GM21825 (cell line): Measurements from ENCODE around the gene CLIC4.

Experiments used
- ATAC-seq: cut with Tn5 transposase; IDR thresholded peaks from one replicate; pipeline ENCODE4 v1.9.1; 2021; ENCODE audit warnings: mild to moderate bottlenecking, moderate library complexity; ENCODE audit not compliant: unreplicated experiment

CLIC4 gene

GRCh38 chr1:24855474-24855873 is 110.2 kb downstream of the CLIC4 start:
- ATAC-seq = no peak

DNA sequence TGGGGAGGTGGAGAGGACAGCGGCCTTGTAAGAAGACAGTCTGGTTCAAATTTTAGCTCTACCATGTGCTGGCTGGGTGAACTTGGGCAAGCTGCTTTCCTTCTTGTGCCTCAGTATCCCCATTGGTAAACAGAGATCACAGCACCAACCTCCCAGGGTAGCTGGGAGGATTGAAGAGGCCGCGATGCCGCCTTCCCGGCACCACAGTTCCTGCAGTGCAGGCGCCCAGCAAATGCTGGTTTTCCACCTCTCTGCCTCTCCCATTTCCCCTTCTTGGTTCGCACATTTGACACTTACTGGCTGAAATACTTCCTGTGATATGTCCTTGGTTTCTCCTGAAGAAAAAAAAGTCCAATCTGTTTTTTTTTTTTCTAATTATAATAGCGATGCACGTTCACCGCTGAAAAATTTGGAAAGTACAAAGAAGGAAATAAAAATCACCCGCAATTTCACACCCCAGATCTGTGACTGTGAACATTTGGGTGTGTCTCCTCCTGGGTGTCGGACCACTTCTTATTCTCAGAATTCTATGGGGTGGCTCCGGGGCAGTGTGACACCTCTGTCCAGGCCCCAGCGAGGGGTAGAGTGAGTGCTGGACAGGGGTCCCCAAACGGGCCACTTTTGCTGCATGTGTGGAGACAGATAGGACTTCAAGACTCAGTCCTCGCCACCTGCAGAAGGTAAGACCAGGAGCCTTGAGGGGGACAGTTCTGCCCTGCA is 111.7 kb downstream of the CLIC4 start:
- no peak for ATAC-seq

DNA sequence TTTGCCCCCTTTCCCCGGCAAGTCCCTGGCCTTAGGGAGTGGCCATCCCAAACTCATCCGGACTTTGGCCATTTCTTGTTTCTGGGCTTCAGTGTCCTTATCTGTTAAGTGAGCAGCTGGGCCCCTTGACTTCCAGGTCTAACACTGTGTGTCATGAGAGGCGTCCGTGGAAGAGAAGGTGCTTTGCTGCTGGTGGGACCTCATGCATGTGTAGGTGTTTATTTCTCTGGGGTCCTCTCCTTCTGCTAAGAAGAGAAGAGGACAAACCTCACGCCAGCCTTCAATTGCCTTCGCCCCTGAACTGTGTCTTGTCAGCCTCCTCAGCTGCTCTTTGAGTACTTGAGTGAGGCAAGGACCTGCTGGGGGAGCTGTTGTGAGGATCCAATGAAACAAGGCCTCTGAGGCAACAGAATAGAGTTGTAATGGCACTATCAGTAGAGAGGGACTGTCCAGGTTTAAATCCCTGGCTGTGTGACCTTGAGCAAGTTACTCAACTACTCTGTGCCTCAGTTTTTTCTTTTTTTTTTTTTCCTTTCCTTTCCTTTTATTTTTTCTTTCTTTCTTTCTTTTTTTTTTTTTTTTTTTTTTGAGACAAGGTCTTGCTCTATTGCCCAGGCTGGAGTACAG is 112.4 kb downstream of the CLIC4 start:
- ATAC-seq = no peak

DNA sequence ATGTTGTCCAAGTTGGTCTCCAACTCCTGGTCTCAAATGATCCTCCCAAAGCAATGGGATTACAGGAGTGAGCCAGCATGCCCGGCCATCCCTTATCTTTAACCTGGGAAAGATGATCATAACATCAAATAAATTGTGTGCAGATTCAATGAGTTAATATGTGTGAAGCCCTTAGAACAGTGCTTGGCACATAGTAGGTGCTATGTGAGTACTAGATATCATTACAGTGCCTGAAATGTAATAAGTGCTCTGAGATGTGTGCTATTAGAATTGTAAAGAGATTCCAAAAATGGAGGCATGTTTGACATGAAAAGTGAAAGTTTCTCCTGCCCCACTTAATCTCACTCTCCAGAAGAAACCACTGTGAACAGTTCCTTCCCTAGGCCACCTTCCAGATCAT is 113.0 kb downstream of the CLIC4 start:
- ATAC-seq = no peak

- no peak for ATAC-seq
These were observed 114.1 kb downstream of the CLIC4 start for GRCh38 chr1:24859063-24860010.

GRCh38 chr1:24860841-24861240 is 115.6 kb downstream of the CLIC4 start:
- no peak for ATAC-seq

- no peak for ATAC-seq
These were observed 116.8 kb downstream of the CLIC4 start for GRCh38 chr1:24861821-24862727.

DNA sequence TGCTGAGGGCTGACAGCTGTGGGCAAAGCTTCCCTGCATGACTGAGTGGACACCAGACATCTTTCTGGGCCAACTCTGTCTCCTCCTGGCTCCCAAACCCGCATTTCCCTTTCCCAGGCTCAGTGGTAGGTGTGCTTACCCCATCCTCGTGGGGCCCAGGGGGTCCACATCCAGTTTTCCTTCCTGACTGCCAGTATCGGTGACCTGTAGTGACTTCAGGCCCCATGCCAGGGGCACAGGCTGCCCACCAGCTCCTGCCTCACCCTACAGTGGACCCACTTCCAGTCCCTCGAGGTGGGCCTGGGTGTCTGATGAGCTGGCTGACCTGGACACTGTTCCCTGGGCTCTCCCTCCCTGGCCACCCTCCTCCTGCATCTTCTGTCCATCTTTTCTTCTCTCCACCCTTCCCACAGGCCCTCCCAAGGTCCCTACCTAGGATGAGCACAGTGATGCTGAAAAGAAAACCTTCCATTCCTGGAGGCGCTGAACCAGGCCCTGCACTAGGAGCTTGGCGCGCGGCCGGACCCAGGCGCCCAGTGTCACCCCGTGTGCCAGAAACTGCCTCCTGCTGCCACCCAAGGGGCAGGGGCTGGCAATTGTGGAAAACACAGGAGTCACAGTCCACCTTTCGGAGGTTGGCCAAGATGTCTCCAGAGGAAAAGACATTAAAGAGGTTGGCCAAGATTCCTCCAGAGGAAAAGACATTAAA is 117.7 kb downstream of the CLIC4 start:
- ATAC-seq = no peak

DNA sequence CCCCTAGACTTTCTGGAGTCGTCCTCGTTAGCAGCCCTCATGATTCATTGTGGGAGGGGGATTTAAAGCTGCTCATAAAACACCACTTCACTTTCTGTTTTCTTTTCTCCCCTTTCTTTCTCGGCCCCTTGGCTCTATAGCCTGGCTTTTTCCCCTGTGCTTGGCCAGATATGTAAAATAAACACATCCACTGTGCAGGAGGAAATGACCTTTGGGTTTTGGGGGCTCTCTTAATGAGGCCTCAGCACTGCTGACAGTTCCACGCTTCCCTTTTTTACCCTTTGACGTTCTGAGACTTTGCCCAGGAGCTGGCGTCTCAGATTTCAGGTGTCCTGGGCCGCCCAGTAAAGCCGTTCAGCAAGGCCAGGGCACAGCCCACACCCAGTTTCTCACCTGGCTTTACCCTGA is 119.1 kb downstream of the CLIC4 start:
- ATAC-seq = no peak

GRCh38 chr1:24865168-24865567 is 119.9 kb downstream of the CLIC4 start:
- ATAC-seq = no peak

DNA sequence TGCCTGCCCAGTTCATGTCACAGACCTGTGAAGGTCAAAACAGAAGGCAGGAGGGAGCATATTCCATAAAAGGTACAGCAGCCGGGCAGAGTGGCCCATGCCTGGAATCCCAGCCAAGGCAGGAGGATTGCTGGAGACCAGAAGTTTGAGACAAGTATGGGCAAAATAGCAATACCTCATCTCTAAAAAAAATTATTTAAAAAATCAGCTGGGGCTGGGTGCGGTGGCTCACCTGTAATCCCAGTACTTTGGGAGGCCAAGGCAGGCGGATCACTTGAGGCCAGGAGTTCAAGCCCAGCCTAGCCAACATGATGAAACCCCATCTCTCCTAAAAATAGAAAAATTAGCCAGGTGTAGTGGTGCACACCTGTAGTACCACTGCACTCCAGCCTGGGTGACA is 120.3 kb downstream of the CLIC4 start:
- ATAC-seq = no peak

- no peak for ATAC-seq
These were observed 121.2 kb downstream of the CLIC4 start for GRCh38 chr1:24866211-24867083.

DNA sequence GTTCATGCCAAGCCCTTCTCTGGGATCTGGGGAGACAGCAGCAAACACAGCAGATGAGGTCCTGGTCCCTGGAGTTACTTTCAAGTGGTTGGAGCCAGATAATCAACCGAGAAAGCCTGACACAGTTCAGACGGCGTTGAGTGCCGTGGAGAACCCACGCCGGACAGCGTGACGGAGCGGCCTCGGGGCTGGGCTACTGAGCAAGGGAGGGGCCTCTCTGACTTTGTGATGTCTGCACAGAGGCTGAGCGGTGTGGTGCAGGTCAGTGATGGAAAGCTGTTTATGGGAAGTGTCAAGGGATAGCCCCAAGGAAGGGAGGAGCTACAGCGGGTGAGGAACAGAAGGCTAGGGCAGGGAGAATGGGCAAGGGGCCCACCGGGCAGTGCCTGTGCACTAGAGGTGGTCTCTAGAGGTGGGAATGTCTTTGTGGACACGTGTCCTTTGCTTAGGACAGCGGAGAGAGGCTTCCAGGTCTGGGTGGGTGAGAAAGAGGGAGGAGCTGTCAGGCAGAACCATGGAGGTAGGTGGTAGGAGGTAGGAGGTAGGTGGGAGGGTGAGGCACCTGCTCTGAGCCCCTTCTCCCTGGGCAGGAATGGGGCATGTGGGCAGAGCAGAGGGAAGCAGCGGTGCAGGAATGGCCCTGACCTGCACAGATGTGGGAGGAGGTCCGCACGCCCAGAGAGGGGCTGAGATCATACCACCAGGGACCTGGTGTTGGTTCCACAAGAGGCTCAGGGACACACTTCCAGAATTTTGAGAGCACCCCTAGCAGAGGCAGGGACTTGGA is 122.0 kb downstream of the CLIC4 start:
- ATAC-seq = no peak

GRCh38 chr1:24868016-24868875 is 123.0 kb downstream of the CLIC4 start:
- ATAC-seq = no peak

GRCh38 chr1:24870551-24871195 is 125.4 kb downstream of the CLIC4 start:
- no peak for ATAC-seq

- no peak for ATAC-seq
These were observed 126.2 kb downstream of the CLIC4 start for GRCh38 chr1:24871306-24871901.
